DLD1 (cell line): ENCODE results near the gene ATP11B.

ENCODE experiments used
- in situ Hi-C: cut with HindIII; loops from 2 replicates; pipeline ENCODE4 v1.10.0; 2017; ENCODE audit warnings: low sequenced_read_pairs

ATP11B gene

DNA sequence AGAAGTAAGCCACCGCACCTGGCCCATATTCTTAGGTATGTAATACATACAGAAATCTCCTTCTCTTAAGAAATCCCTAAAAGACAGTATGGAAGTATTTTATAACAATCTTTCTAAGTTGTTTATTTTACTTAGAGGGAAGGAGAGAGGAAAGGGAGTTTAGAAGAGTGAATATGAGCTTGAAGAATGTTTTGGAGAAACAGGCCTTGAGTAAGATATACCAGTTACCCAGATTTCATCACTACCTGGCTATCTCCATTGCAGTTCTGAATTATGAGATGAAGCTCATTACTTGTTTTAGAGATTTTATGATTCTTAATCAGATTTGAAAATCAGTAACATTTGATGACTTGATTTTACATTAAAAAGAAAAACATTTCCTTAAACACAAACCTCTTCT, 115.2 kb downstream of the ATP11B start:
- in situ Hi-C loops, result no loop called here

GRCh38 chr3:182909318-182910040, 116.2 kb downstream of the ATP11B start:
- in situ Hi-C loops, result no loop called here

DNA sequence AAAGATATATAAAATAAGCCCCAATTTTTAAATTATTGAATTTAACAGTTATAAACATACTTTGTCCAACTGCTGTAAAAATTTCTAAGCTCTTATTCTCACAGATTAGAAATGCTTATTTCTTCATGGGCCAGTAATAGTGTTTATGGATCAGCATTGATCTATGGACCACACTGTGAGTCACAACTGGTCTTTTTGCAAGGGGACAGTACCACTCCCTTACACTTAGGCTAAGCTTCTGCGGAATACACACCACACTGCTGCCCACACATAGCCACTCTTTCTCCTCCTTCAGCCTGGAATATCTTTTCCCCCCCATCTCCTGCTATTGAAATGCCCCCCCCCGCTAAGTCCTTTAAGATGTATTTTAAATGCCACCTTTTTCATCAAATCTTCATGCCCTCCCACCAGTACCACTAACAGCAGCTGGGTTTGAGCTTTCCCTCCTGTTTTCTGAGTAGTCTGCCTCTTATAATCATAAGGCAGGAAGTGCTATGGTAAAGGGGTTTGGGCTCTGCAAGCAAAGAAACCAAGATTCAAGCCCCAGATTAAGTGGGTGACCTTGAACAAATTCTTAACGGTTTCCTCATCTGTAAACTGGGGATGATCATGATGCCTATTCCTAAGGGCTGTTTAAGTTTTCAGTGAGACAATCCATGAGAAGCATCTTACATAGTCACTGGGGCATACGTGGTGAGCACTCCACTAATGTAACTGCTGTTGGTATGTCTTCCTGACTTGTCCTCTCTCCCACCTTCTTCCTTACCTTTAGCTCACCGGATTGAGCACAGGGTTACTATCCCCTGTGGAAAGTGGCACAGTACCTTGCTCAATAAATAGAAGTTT, 117.9 kb downstream of the ATP11B start:
- in situ Hi-C loops, result no loop called here

DNA sequence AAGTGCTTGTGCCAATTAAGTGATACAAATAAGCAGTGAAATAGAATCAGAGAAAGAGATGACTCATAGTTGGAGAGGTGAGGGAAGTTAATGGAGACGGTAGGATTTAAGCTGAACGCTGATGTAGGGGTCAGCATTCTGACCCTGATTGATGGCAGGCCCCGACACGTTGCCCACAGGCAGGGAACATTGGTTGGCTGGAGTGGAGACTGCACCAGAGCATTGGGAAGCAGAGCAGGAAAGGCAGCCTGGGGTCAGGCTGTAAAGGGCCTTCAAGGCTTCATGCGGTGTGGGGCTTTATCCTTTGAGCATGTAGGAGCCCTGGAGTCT, 118.4 kb downstream of the ATP11B start:
- in situ Hi-C loops, result no loop called here

DNA sequence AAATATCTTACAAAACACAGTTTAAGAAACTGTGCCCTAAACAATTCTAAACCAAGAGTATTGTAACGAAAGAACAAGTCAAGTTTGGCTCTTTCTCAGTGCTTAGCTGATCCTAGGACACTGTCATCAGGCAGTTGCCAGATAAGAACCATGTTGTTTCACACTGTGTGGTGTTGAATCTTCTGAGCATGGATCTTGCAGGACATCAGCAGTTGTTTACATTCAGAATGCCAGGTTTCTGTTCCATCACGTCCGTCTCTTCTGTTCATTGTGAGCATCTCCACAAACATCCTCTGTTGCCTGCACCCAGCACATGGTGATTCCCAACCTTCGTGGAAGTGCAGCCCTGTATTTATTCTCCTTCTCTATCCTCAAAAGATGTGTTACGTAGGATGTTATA, 119.2 kb downstream of the ATP11B start:
- in situ Hi-C loops, result no loop called here

DNA sequence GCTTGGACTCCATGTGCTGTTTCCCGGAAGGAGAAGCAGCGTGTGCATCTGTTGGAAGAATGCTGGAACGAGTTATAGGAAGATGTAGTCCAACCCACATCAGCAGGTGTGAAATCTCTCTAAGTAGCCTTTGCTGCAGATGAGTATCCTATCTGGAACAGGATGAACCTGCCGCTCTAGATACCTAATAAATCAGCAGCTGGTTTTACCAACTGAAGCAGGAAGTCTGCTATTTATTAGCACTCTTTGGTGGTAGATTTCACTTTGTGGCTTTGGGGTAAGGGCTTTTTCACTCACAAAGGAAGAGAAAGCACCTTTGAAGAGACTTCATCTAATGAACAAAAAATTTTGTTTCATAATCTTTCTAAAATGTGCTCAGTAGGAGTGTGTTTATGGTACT, 120.6 kb downstream of the ATP11B start:
- in situ Hi-C loops, result no loop called here

DNA sequence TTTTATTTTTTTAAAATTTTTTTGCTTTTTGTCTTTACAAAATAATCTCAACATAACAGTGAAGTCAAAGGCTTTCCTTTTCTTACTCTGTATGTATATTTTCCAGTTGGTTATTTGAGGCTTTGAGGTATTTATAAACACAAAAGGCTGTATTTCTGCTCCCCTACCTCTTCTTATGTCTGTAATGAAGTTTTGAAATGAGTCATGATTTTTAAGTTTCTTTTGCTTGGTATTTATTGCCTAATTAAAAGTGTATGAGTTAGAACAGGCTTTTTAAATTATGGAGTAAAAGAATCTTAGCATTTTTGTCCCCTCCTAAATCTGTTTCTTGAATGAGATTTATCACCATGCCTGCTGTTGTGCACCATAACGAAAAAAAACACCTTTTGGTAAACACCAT, 121.0 kb downstream of the ATP11B start:
- in situ Hi-C loops, result no loop called here

- in situ Hi-C loops, result no loop called here
These were observed 123.8 kb downstream of the ATP11B start for GRCh38 chr3:182917134-182917533.

GRCh38 chr3:182919866-182920357, 126.6 kb downstream of the ATP11B start:
- in situ Hi-C loops, result no loop called here

GRCh38 chr3:182920515-182921084, 127.3 kb downstream of the ATP11B start:
- in situ Hi-C loops, result no loop called here

DNA sequence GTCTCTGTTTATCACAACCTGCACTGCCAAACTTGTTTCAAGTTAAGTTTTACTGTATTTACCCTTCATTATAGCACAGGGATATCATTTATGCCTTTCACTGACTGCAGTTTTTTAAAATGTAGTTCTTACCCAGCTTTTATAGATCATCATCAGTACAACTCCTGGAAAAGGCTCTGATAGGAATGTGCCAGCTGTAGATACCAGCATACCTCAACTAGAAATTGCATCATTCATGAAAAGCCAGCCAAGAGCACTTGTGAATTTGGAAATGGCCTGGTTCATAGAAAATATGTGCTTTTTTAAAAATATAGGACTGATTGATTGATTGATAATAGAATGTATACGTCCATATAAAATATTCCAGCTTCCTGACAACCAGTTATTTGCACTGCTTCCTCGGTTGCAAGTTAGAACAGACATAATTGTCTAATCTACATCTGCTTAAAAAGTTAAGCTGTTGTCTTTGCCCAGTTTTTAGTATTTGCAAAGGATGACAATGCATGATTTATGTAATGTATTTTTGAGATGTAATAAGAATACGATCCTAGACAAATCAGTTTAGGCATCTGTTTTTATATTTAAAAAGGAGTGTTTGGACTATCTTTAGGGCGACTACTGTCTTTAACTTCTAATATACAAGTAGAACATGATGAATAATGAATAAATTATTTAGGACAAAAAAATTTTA, 128.5 kb downstream of the ATP11B start:
- in situ Hi-C loops, result no loop called here

DNA sequence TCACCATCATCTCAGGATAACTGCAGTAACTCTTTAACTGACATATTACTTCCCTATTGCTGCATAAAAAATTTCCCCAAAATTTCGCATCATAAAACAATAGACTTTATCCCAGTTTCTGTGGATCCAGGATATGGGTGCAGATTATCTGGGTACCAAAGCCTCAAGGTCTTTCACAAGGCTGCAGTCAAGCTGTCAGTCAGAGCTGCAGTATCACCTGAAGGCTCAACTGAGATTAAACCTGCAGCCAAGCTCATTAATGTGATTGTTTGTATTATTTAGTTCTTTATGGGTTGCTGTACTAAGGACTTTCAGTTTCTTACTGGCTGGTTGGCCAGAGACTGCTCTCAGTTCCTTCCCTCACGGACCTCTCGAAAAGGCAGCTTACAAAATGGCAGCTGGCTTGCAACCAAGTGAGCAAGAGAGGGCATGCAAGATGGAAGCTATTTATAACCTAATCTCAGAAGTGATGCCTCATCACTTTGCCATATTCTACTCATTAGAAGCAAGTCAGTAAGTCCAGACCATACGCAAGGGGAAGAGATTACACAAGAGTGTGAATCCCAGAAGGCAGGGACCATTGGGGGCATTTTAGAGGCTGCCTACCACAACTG, 132.1 kb downstream of the ATP11B start:
- in situ Hi-C loops, result no loop called here

DNA sequence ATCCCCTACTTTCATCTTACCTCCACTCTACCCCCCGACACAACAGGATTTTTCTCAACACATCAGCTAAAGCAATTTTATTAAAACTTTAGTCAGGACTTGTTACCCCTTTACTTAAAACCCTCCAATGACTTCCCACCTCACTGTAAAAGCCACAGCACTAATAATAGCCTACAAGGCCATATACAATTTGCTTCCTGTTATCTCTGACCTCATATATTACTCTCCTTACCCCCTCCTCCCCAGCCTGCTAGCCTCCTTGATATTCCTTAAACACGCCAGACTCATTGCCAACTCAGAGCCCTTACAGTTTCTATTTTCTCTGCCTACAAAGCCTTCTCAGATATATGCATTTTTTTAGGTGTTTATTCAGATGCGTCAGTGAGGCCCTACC, 132.6 kb downstream of the ATP11B start:
- in situ Hi-C loops, result no loop called here

DNA sequence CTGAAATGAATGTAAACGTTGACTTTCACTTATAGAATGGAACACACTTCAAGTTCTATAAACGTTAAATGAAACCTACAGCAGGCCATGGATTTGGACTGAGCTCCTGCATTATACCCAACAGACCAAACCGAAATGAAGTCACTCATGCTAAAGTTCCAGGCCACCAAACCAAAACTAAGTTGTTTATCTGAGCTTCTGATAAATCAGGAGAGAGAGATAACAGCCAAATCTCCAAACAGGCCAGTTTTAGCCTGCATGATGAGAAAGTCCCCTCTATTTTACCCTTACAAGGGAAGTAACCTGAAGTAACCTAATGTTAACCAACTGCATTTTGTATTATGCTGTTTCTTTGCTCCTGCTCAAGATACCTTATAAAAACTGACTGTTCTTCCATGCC, 142.5 kb downstream of the ATP11B start:
- in situ Hi-C loops, result no loop called here

GRCh38 chr3:182936239-182936917, 143.1 kb downstream of the ATP11B start:
- in situ Hi-C loops, result no loop called here

DNA sequence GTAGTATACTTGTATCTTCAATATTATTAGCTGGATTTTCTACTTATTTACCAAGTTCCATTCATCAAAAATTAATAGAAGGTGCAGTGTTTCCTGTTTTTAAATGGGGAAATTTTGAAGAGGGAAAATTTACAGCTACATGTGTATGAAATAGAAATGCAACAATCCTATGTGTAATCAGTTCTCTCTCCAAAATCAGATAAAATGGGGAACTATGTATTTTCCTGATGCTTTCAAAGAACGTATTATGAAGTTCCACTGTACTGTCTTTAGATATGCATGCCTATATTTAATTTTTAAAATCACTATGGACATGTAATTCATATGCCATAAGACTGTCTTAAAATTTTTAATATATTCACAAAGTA, 143.6 kb downstream of the ATP11B start:
- in situ Hi-C loops, result no loop called here

- in situ Hi-C loops, result no loop called here
These were observed 144.2 kb downstream of the ATP11B start for GRCh38 chr3:182937293-182938051.

DNA sequence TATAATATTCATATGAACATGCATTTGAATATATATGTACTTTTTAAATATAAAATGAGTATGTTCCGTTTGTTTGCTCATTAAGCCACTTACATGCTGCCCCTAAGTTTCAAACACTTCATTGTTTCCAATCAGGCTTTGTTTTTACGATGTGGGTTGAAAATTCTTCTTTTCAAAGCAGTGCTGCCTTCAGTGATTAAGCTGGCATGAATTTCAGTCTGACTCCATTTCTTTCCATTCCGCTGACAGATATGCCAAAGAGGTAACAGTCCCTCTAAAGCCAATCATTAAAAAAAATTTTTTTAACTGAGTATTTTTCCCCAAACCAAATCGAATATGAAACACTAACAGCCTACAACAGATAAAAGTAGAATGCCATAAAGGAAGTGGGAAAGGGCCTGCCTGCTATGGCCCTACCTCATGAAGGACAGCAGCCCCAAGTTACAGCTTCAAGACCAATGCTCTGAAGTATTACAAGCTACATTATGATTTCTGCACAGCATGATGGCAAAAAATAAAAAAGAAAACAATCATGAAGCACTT, 147.0 kb downstream of the ATP11B start:
- in situ Hi-C loops, result no loop called here

DNA sequence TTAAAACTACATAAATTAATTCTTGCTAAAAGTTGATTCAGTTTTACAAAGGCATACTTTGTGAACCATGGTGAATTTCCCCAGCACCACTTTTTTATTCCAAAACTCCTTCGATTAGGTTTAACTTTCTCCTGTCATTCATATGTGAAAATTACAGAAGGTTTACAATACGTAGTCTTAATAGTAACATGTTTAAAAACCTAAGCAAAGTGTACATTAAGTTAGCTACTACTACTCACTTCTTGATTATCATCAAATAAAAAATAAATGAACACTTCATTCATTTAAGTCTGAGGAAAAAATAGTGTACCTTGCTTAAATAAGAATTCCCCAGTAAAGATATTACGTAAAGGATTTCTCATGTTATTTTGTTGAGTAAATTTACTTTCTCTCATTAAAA, 148.4 kb downstream of the ATP11B start:
- in situ Hi-C loops, result no loop called here
